GM12872 (cell line): ENCODE results near the gene VTI1A.

Experiments used
- TF ChIP-seq, protein P1 (sequence below): IDR thresholded peaks from 3 replicates; pipeline ENCODE4 v1.5.1; 2011; ENCODE audit warnings: low read depth, mild to moderate bottlenecking, low read length, moderate library complexity; ENCODE audit not compliant: insufficient read depth

The VTI1A gene

DNA sequence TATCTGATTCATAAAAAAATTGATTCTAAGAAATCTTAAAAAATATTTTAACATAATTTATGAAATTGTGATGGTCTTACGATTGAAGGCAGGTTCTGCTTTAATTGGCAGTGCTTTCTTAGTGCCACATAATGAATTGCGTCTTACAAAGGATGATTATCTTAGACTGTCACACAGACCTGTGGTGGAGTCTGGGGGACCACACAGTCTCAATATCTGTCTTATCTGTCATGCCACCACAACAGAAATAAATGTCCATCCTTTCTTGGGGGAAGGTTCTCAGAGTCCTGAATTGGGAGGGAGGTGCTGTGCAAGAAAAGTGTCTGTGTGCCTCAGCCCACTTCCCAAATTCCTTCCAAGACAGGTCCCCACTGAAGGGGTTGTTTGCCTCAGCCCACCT is 34.3 kb upstream of the VTI1A start:
- TF ChIP-seq, protein P1, sequence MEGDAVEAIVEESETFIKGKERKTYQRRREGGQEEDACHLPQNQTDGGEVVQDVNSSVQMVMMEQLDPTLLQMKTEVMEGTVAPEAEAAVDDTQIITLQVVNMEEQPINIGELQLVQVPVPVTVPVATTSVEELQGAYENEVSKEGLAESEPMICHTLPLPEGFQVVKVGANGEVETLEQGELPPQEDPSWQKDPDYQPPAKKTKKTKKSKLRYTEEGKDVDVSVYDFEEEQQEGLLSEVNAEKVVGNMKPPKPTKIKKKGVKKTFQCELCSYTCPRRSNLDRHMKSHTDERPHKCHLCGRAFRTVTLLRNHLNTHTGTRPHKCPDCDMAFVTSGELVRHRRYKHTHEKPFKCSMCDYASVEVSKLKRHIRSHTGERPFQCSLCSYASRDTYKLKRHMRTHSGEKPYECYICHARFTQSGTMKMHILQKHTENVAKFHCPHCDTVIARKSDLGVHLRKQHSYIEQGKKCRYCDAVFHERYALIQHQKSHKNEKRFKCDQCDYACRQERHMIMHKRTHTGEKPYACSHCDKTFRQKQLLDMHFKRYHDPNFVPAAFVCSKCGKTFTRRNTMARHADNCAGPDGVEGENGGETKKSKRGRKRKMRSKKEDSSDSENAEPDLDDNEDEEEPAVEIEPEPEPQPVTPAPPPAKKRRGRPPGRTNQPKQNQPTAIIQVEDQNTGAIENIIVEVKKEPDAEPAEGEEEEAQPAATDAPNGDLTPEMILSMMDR: no peak

DNA sequence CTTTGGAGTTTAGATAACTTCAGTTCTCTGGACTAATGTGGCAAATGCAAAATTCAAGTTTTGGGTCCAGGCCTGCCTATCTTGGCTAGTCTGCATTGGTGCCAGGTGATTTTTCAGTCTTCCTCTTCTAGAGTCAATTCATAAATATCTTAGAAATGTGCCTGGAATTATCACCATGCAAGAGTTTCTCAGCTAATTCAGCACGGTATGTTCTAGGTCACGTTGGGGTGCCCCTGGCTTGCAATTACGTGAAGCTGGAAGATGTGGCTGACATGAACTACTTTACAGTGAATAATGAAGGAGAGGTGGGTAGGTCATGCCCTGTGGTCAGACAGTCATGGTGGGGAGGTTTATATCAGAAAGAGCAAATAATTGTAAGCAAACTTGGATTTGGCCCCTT is 25.3 kb upstream of the VTI1A start:
- TF ChIP-seq, protein P1: no peak

DNA sequence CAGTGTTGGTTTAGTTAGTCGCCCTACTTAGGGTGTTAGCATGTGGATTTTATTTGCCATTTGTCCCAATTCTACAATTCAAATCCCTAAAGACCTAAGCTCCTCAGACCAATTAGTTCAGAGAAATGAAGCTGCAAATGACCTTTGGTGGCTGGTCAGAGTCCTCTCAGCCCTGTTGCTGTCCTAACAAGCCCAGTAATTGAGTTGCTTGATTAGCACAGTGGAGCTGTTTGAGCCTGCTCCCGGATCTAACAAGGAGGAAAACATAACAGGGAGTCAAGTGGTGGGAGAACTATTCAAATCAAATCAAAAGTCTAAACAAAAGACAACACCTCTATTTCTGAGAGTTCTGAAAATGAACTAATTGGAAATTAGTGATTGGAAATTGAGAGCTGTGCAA is 22.4 kb upstream of the VTI1A start:
- TF ChIP-seq, protein P1: no peak

DNA sequence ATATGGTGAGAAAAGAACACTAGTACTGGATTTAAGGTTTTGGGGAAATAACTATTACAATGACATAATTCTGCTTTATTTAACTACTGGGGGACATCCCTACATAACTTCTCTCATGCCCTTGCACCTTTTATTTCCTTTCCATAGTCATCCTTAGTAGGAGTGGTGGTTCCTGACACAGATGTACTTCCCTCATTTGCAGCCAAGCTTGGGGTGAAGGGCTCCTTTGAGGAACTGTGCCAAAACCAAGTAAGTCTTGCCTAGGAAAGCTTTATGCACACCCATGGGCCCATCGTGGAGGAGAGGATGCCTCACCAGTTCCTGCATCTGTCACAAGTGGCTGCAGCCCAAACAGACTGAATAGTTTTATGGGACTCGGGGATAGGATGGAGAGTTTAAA is 20.9 kb upstream of the VTI1A start:
- TF ChIP-seq, protein P1: no peak

DNA sequence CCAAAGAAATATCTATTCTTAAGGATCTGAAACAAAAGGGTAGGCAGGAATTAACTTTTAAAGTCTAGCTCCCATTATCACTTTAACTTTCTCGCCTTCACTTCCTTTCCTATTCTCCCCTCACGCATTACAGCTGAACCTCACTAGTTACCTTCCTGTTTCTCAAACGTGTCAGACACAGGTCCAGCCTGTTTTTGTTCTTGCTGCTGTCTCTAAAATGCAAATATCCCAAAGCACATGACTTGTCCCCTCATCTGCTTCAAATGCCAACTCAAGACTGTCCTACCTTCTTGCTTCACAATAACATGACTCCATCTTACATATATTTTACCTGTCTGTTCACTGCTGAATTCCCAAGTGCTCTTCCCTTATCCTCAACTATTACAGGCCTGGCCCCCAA is 17.9 kb upstream of the VTI1A start:
- TF ChIP-seq, protein P1: no peak

DNA sequence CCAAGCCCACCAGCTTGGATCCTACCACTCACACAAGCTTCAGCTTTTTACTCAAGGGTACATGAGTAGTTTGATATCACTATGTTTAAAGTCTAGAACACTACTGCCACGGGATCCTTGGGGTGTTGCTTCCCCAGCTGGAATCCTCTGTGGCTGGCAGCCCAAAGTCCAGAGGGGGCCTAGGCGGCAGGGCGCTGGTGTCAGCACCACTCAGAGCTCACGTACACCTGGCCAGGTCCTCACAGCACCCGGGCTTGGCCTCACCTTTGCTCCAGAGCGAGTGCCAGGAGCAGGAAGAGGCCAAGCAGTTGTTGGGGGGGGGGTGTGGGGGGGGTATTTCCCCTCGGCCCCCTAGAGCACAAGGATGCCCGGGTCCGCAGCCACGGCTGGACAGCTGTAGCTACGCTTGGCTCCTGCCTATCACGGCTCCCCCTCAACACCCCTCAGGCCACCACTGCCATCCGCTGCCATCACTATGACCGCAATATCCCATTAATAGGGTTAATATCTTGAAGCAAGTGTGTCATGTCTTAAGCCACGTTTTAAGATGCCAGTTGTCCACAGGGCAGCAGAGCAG is 17.3 kb upstream of the VTI1A start:
- TF ChIP-seq, protein P1: no peak

DNA sequence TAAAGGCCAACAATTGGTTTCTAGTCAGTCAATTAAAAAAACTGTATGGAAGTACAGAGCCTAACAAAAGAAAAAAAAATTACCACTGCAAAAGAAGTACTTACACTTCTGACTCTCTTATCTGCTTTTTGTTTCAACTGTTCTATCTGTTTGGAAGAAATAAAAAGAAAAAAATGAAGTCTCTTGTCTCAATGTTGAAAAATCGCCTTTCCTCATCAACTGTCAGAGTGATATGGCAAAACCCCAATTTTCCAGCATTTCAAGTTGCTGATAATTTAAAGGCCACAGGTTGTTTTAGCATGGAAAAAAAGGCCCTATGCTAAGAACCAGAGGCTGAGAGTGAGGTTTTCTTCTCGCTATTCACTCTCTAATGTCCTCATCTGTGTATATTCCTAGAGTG is 13.9 kb upstream of the VTI1A start:
- TF ChIP-seq, protein P1: no peak
